Measurements from ENCODE around the gene CNOT11. TPM values are rescaled to one million over a fixed set of nuclear protein-coding genes. Genes with fewer than 3 reads are reported as not detected.
A peak's percentile ranks its signal among the peaks of the same experiment; 100 is the strongest.

CNOT11 gene
- total RNA-seq, 1 donor from 2014 or later = 47.1 TPM

GRCh38 chr2:101303688-101304087 lies 51.0 kb downstream of the CNOT11 start:
- Mint-ChIP-seq H3K27me3 (ENCODE audit: unreplicated experiment) (no peaks in the 10 kb centered on the region), H3K9me3 (ENCODE audit: unreplicated experiment) (no peaks in the 10 kb centered on the region), H3K27ac (ENCODE audit: unreplicated experiment) (no peak overlapping the region), H3K4me1 (ENCODE audit: unreplicated experiment) (peaks cover 29% of the 10 kb centered on the region), H3K36me3 (ENCODE audit: low read depth, unreplicated experiment) (peaks cover 5% of the 10 kb centered on the region), H3K4me3 (ENCODE audit: unreplicated experiment) (no peak overlapping the region)
- no peak for TF ChIP-seq CTCF (IDR thresholded peaks at IDR 0.05; ENCODE audit: unreplicated experiment)
- no peak for DNase-seq (ENCODE audit: low spot score)

- Mint-ChIP-seq H3K4me3 (ENCODE audit: unreplicated experiment) (no peak overlapping the region), H3K27me3 (ENCODE audit: unreplicated experiment) (no peaks in the 10 kb centered on the region), H3K4me1 (ENCODE audit: unreplicated experiment) (peaks cover 31% of the 10 kb centered on the region), H3K9me3 (ENCODE audit: unreplicated experiment) (no peaks in the 10 kb centered on the region), H3K36me3 (ENCODE audit: low read depth, unreplicated experiment) (peaks cover 5% of the 10 kb centered on the region), H3K27ac (ENCODE audit: unreplicated experiment) (no peak overlapping the region)
- TF ChIP-seq CTCF (IDR thresholded peaks at IDR 0.05; ENCODE audit: unreplicated experiment) = no peak
- DNase-seq (ENCODE audit: low spot score) = no peak
Measured at GRCh38 chr2:101305035-101305434, 52.3 kb downstream of the CNOT11 start.

- peak overlapping the region; percentile 93 for H3K4me3 Mint-ChIP-seq (ENCODE audit: unreplicated experiment)
Measured at GRCh38 chr2:101305492-101306078, 52.9 kb downstream of the CNOT11 start.

GRCh38 chr2:101306410-101306809 lies 53.7 kb downstream of the CNOT11 start:
- peak overlapping the region; percentile 93 for H3K4me3 Mint-ChIP-seq (ENCODE audit: unreplicated experiment)
- no peaks in the 10 kb centered on the region for H3K27me3 Mint-ChIP-seq (ENCODE audit: unreplicated experiment)
- no peak for TF ChIP-seq CTCF (IDR thresholded peaks at IDR 0.05; ENCODE audit: unreplicated experiment)
- no peak for DNase-seq (ENCODE audit: low spot score)
- H3K27ac Mint-ChIP-seq (ENCODE audit: unreplicated experiment) = no peak overlapping the region
- peaks cover 5% of the 10 kb centered on the region for H3K36me3 Mint-ChIP-seq (ENCODE audit: low read depth, unreplicated experiment)
- H3K4me1 Mint-ChIP-seq (ENCODE audit: unreplicated experiment) = peaks cover 31% of the 10 kb centered on the region
- no peaks in the 10 kb centered on the region for H3K9me3 Mint-ChIP-seq (ENCODE audit: unreplicated experiment)

More at GRCh38 chr2:101305492-101306078, 52.9 kb downstream of the CNOT11 start:
- peaks cover 31% of the 10 kb centered on the region for H3K4me1 Mint-ChIP-seq (ENCODE audit: unreplicated experiment)
- no peak overlapping the region for H3K27ac Mint-ChIP-seq (ENCODE audit: unreplicated experiment)
- no peaks in the 10 kb centered on the region for H3K27me3 Mint-ChIP-seq (ENCODE audit: unreplicated experiment)
- H3K36me3 Mint-ChIP-seq (ENCODE audit: low read depth, unreplicated experiment) = peaks cover 5% of the 10 kb centered on the region
- H3K9me3 Mint-ChIP-seq (ENCODE audit: unreplicated experiment) = no peaks in the 10 kb centered on the region
- TF ChIP-seq CTCF (IDR thresholded peaks at IDR 0.05; ENCODE audit: unreplicated experiment) = no peak
- no peak for DNase-seq (ENCODE audit: low spot score)

GRCh38 chr2:101307503-101307902 lies 54.8 kb downstream of the CNOT11 start:
- peak overlapping the region; percentile 93 for H3K4me3 Mint-ChIP-seq (ENCODE audit: unreplicated experiment)
- peaks cover 31% of the 10 kb centered on the region for H3K4me1 Mint-ChIP-seq (ENCODE audit: unreplicated experiment)
- no peaks in the 10 kb centered on the region for H3K9me3 Mint-ChIP-seq (ENCODE audit: unreplicated experiment)
- no peak overlapping the region for H3K27ac Mint-ChIP-seq (ENCODE audit: unreplicated experiment)
- H3K27me3 Mint-ChIP-seq (ENCODE audit: unreplicated experiment) = no peaks in the 10 kb centered on the region
- DNase-seq (ENCODE audit: low spot score) = no peak
- no peak for TF ChIP-seq CTCF (IDR thresholded peaks at IDR 0.05; ENCODE audit: unreplicated experiment)
- peaks cover 5% of the 10 kb centered on the region for H3K36me3 Mint-ChIP-seq (ENCODE audit: low read depth, unreplicated experiment)
